K562 (cell line): ENCODE measurements around the gene NCAPG2.

ENCODE experiments used
- MAX ChIP-seq: sonication (generic); formaldehyde crosslinking; IDR thresholded peaks from 2 replicates; pipeline ENCODE4 v1.9.0; 2022; ENCODE audit warnings: mild to moderate bottlenecking, missing genetic modification reagents
- NR4A1 ChIP-seq, 2 experiments: fragments of 250-450 bp in 1 of 2; fragments of 450-650 bp in 1 of 2; sonication (Bioruptor Pico) in 1 of 2; IDR thresholded peaks; 2 replicates each; pipeline versions ENCODE4 v1.4.0 to v1.6.1; 2016 to 2020; ENCODE audit warnings: mild to moderate bottlenecking in 2 of 2, missing compliant biosample characterization in 1 of 2, missing genetic modification characterization in 1 of 2, moderate library complexity in 1 of 2
- SIRT6 ChIP-seq: IDR thresholded peaks from one replicate; pipeline ENCODE4 v1.6.1; 2012; ENCODE audit warnings: low read depth, mild to moderate bottlenecking, control low read depth, inconsistent platforms, low read length, moderate library complexity
- ZBTB33 ChIP-seq: sonication (generic); formaldehyde crosslinking; IDR thresholded peaks from 2 replicates; pipeline ENCODE4 v1.8.1; 2023; ENCODE audit warnings: mild to moderate bottlenecking, missing genetic modification reagents
- TF ChIP-seq, protein P1 (sequence below), 2 experiments: fragments of 150-350 bp in 1 of 2; IDR thresholded peaks; 2 replicates each; pipeline ENCODE4 v1.6.1; 2012 to 2016; ENCODE audit warnings: low read depth in 2 of 2, low read length in 2 of 2, mild to moderate bottlenecking in 1 of 2, moderate library complexity in 1 of 2

DNA sequence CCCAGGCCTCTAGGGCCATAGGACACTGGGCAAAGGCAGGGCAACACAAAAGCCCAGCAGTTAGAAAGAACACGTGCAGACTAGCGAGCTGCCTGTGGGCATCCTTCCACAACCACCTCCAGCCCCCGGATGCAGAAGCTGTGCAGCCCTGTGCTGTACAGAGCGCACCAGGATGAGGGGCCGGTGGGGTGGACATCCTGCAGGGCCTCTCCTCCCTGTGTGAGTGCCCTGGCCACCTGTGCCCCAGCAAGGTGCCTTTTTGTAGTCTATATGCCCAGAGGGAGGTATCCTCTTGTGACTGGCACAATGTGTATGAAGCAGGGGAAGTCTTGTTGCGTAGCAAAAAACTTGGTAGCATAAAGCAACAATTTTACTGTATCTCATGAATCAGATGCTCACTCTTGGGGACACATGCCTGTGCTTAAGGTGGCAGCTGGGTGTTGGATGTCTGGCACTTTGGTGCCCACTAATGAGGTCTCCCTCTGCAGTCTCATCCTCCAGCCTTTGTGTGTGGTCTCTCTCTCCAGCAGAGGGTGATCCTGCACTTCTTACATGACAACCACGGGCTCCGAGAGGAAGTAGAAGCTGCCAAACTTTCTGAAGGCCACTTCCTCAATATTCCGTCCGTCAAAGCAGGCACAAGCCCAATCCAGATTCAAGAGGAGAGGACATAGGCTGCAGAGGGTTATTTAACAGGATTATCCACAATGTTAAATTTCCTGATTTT lies 8.7 kb downstream of the NCAPG2 start:
- TF ChIP-seq ZBTB33 (CRISPR knock-in tag) (no peak), NR4A1 (CRISPR knock-in tag; IDR thresholded peaks at IDR 0.05) (no peak), NR4A1 (tag; IDR thresholded peaks at IDR 0.05) (no peak), SIRT6 (no peak), MAX (CRISPR knock-in tag) (no peak)
- TF ChIP-seq, protein P1, sequence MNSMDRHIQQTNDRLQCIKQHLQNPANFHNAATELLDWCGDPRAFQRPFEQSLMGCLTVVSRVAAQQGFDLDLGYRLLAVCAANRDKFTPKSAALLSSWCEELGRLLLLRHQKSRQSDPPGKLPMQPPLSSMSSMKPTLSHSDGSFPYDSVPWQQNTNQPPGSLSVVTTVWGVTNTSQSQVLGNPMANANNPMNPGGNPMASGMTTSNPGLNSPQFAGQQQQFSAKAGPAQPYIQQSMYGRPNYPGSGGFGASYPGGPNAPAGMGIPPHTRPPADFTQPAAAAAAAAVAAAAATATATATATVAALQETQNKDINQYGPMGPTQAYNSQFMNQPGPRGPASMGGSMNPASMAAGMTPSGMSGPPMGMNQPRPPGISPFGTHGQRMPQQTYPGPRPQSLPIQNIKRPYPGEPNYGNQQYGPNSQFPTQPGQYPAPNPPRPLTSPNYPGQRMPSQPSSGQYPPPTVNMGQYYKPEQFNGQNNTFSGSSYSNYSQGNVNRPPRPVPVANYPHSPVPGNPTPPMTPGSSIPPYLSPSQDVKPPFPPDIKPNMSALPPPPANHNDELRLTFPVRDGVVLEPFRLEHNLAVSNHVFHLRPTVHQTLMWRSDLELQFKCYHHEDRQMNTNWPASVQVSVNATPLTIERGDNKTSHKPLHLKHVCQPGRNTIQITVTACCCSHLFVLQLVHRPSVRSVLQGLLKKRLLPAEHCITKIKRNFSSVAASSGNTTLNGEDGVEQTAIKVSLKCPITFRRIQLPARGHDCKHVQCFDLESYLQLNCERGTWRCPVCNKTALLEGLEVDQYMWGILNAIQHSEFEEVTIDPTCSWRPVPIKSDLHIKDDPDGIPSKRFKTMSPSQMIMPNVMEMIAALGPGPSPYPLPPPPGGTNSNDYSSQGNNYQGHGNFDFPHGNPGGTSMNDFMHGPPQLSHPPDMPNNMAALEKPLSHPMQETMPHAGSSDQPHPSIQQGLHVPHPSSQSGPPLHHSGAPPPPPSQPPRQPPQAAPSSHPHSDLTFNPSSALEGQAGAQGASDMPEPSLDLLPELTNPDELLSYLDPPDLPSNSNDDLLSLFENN (IDR thresholded peaks at IDR 0.05; ENCODE audit: low read depth in 2 of 2, low read length in 2 of 2), result no peak
